Astrocyte (in vitro differentiated cells and primary cell): ENCODE measurements around the gene PDE7B. TPM values are rescaled to one million over a fixed set of nuclear protein-coding genes. Genes with fewer than 3 reads are reported as not detected.

ENCODE experiments used
- DNase-seq: peaks from one replicate; pipeline ENCODE4 v3.0.0-alpha.2; 2010; ENCODE audit warnings: low read depth
- FAIRE-seq: peaks from 2 replicates; lab custom pipeline; 2011; peaks lifted over from hg19 to GRCh38; lab: Jason Lieb, UNC
- H2AFZ ChIP-seq: 2 replicates; pipeline ENCODE4 v1.6.0; 2012; ENCODE audit warnings: low read depth, low read length, inconsistent platforms
- H3K27ac ChIP-seq: 2 replicates; pipeline ENCODE4 v1.5.1; 2011; ENCODE audit warnings: low read depth, low read length, inconsistent platforms
- H3K27me3 ChIP-seq: 2 replicates; pipeline ENCODE4 v1.6.0; 2011; ENCODE audit warnings: low read length, inconsistent platforms; ENCODE audit not compliant: insufficient read depth
- H3K36me3 ChIP-seq: 2 replicates; pipeline ENCODE4 v1.5.1; 2011; ENCODE audit warnings: low read length, inconsistent platforms; ENCODE audit not compliant: insufficient read depth
- H3K4me1 ChIP-seq: 2 replicates; pipeline ENCODE4 v1.5.1; 2011; ENCODE audit warnings: low read length, inconsistent platforms; ENCODE audit not compliant: insufficient read depth
- H3K4me2 ChIP-seq: 2 replicates; pipeline ENCODE4 v1.6.0; 2012; ENCODE audit warnings: low read length, inconsistent platforms
- H3K4me3 ChIP-seq: 2 replicates; pipeline ENCODE4 v1.5.1; 2011; ENCODE audit warnings: low read depth, mild to moderate bottlenecking, low read length, inconsistent platforms; ENCODE audit not compliant: insufficient read depth
- H3K79me2 ChIP-seq: 2 replicates; pipeline ENCODE4 v1.6.0; 2012; ENCODE audit warnings: mild to moderate bottlenecking, low read length, inconsistent platforms; ENCODE audit not compliant: insufficient read depth
- H3K9ac ChIP-seq: 2 replicates; pipeline ENCODE4 v1.6.0; 2012; ENCODE audit warnings: mild to moderate bottlenecking, low read length, inconsistent platforms
- H3K9me3 ChIP-seq: 2 replicates; pipeline ENCODE4 v1.5.1; 2012; ENCODE audit warnings: low read depth, mild to moderate bottlenecking, low read length, inconsistent platforms; ENCODE audit not compliant: insufficient read depth
- H4K20me1 ChIP-seq: 2 replicates; pipeline ENCODE4 v1.6.0; 2012; ENCODE audit warnings: low read length, inconsistent platforms; ENCODE audit not compliant: insufficient read depth
- H3K27ac Mint-ChIP-seq: one replicate; pipeline ENCODE4 v1.8.0; 2021; ENCODE audit warnings: mild to moderate bottlenecking, mixed read lengths; ENCODE audit not compliant: unreplicated experiment
- H3K27me3 Mint-ChIP-seq: one replicate; pipeline ENCODE4 v1.8.0; 2021; ENCODE audit warnings: low read depth, mixed read lengths; ENCODE audit not compliant: unreplicated experiment
- H3K36me3 Mint-ChIP-seq: one replicate; pipeline ENCODE4 v1.8.0; 2021; ENCODE audit warnings: low read depth, mixed read lengths; ENCODE audit not compliant: unreplicated experiment
- H3K4me1 Mint-ChIP-seq: one replicate; pipeline ENCODE4 v1.8.0; 2021; ENCODE audit warnings: low read depth, mixed read lengths; ENCODE audit not compliant: unreplicated experiment
- H3K4me3 Mint-ChIP-seq: one replicate; pipeline ENCODE4 v1.8.0; 2021; ENCODE audit warnings: mild to moderate bottlenecking, moderate library complexity, mixed read lengths; ENCODE audit not compliant: unreplicated experiment
- H3K9me3 Mint-ChIP-seq: one replicate; pipeline ENCODE4 v1.8.0; 2021; ENCODE audit warnings: mild to moderate bottlenecking, mixed read lengths; ENCODE audit not compliant: unreplicated experiment
- CTCF ChIP-seq: IDR thresholded peaks from 2 replicates; pipeline ENCODE4 v1.5.1; 2011; ENCODE audit warnings: low read depth, mild to moderate bottlenecking, inconsistent platforms, low read length, moderate library complexity; ENCODE audit not compliant: insufficient read depth
- EZH2 ChIP-seq: IDR thresholded peaks from 2 replicates; pipeline ENCODE4 v1.6.1; 2012; ENCODE audit warnings: mild to moderate bottlenecking, low read length, inconsistent platforms; ENCODE audit not compliant: insufficient read depth
- total RNA-seq: library from RNA; stranded (reverse); gene quantifications from 2 replicates; pipeline ENCODE4 v1.2.1, GENCODE V29; 2021

Gene PDE7B
- total RNA-seq, 1 donor from 2014 or later = 0.27 TPM

GRCh38 chr6:136059308-136059707 lies 207.8 kb downstream of the PDE7B start:
- H3K27ac Mint-ChIP-seq = no peak overlapping the region
- Histone ChIP-seq H3K4me1 (peaks cover 11% of the 10 kb centered on the region), H2AFZ (no peak overlapping the region), H3K27me3 (no peaks in the 10 kb centered on the region), H3K4me2 (no peak overlapping the region), H3K9me3 (no peaks in the 10 kb centered on the region), H4K20me1 (no peaks in the 10 kb centered on the region), H3K36me3 (no peaks in the 10 kb centered on the region), H3K27ac (no peak overlapping the region), H3K79me2 (no peaks in the 10 kb centered on the region), H3K4me3 (no peak overlapping the region), H3K9ac (no peak overlapping the region)
- H3K9me3 Mint-ChIP-seq = no peaks in the 10 kb centered on the region
- H3K4me3 Mint-ChIP-seq = no peak overlapping the region
- no peak for FAIRE-seq
- H3K27me3 Mint-ChIP-seq = peaks cover 3% of the 10 kb centered on the region
- no peaks in the 10 kb centered on the region for H3K36me3 Mint-ChIP-seq
- DNase-seq = no peak
- TF ChIP-seq EZH2 (no peak), CTCF (no peak)
- peaks cover 11% of the 10 kb centered on the region for H3K4me1 Mint-ChIP-seq

- Mint-ChIP-seq H3K27me3 (peaks cover 3% of the 10 kb centered on the region), H3K27ac (no peak overlapping the region), H3K36me3 (no peaks in the 10 kb centered on the region), H3K4me3 (no peak overlapping the region), H3K4me1 (peaks cover 11% of the 10 kb centered on the region), H3K9me3 (no peaks in the 10 kb centered on the region)
- Histone ChIP-seq H4K20me1 (no peaks in the 10 kb centered on the region), H3K9ac (no peak overlapping the region), H3K27me3 (no peaks in the 10 kb centered on the region), H3K4me3 (no peak overlapping the region), H2AFZ (no peak overlapping the region), H3K9me3 (no peaks in the 10 kb centered on the region), H3K36me3 (no peaks in the 10 kb centered on the region), H3K27ac (no peak overlapping the region), H3K4me1 (peaks cover 11% of the 10 kb centered on the region), H3K79me2 (no peaks in the 10 kb centered on the region), H3K4me2 (no peak overlapping the region)
- FAIRE-seq (no peak), DNase-seq (no peak)
- no peak for TF ChIP-seq EZH2
- no peak for TF ChIP-seq CTCF
Observed at GRCh38 chr6:136060052-136060451, 208.6 kb downstream of the PDE7B start.

GRCh38 chr6:136060759-136061158 lies 209.3 kb downstream of the PDE7B start:
- peaks cover 11% of the 10 kb centered on the region for H3K4me1 ChIP-seq
- no peak overlapping the region for H3K4me2 ChIP-seq
- Mint-ChIP-seq H3K4me3 (no peak overlapping the region), H3K27ac (no peak overlapping the region), H3K36me3 (no peaks in the 10 kb centered on the region), H3K4me1 (peaks cover 11% of the 10 kb centered on the region), H3K27me3 (peaks cover 3% of the 10 kb centered on the region), H3K9me3 (no peaks in the 10 kb centered on the region)
- no peaks in the 10 kb centered on the region for H4K20me1 ChIP-seq
- H3K27me3 ChIP-seq = no peaks in the 10 kb centered on the region
- H3K9me3 ChIP-seq = no peaks in the 10 kb centered on the region
- no peak for DNase-seq
- H3K36me3 ChIP-seq = no peaks in the 10 kb centered on the region
- FAIRE-seq = no peak
- no peaks in the 10 kb centered on the region for H3K79me2 ChIP-seq
- H3K9ac ChIP-seq = no peak overlapping the region
- H3K27ac ChIP-seq = no peak overlapping the region
- TF ChIP-seq CTCF = no peak
- TF ChIP-seq EZH2 = no peak
- no peak overlapping the region for H2AFZ ChIP-seq
- no peak overlapping the region for H3K4me3 ChIP-seq
